ENCODE data around the gene AMN. TPM values are rescaled to one million over a fixed set of nuclear protein-coding genes. Genes with fewer than 3 reads are reported as not detected.

Gene AMN
- total RNA-seq, 1 donor from 2014 or later, result 0.30 TPM

GRCh38 chr14:102933618-102934231, 11.3 kb downstream of the AMN start:
- no peak for DNase-seq (ENCODE audit: low spot score)
- Mint-ChIP-seq H3K27ac (ENCODE audit: unreplicated experiment) (no peak overlapping the region), H3K27me3 (ENCODE audit: low read depth) (no peaks in the 10 kb centered on the region), H3K4me3 (ENCODE audit: unreplicated experiment) (no peak overlapping the region), H3K4me1 (ENCODE audit: low read depth) (peaks cover 6% of the 10 kb centered on the region), H3K36me3 (ENCODE audit: low read depth) (peaks cover 26% of the 10 kb centered on the region), H3K9me3 (ENCODE audit: low read depth) (no peaks in the 10 kb centered on the region)
- no peak for TF ChIP-seq CTCF (IDR thresholded peaks at IDR 0.05)

- no peaks in the 10 kb centered on the region for H3K9me3 Mint-ChIP-seq (ENCODE audit: low read depth)
- no peak for DNase-seq (ENCODE audit: low spot score)
- peaks cover 6% of the 10 kb centered on the region for H3K4me1 Mint-ChIP-seq (ENCODE audit: low read depth)
- peaks cover 35% of the 10 kb centered on the region for H3K36me3 Mint-ChIP-seq (ENCODE audit: low read depth)
- H3K27ac Mint-ChIP-seq (ENCODE audit: unreplicated experiment), result no peak overlapping the region
- no peak for TF ChIP-seq CTCF (IDR thresholded peaks at IDR 0.05)
- no peak overlapping the region for H3K4me3 Mint-ChIP-seq (ENCODE audit: unreplicated experiment)
- H3K27me3 Mint-ChIP-seq (ENCODE audit: low read depth), result no peaks in the 10 kb centered on the region
These were observed 13.3 kb downstream of the AMN start for GRCh38 chr14:102935756-102936155.

GRCh38 chr14:102937331-102938175, 15.1 kb downstream of the AMN start:
- no peak for DNase-seq (ENCODE audit: low spot score)
- no peak overlapping the region for H3K4me3 Mint-ChIP-seq (ENCODE audit: unreplicated experiment)
- no peaks in the 10 kb centered on the region for H3K4me1 Mint-ChIP-seq (ENCODE audit: low read depth)
- no peaks in the 10 kb centered on the region for H3K27me3 Mint-ChIP-seq (ENCODE audit: low read depth)
- H3K36me3 Mint-ChIP-seq (ENCODE audit: low read depth), result peaks cover 40% of the 10 kb centered on the region
- H3K27ac Mint-ChIP-seq (ENCODE audit: unreplicated experiment), result no peak overlapping the region
- no peaks in the 10 kb centered on the region for H3K9me3 Mint-ChIP-seq (ENCODE audit: low read depth)
- TF ChIP-seq CTCF (IDR thresholded peaks at IDR 0.05), result no peak

- peaks cover 40% of the 10 kb centered on the region for H3K36me3 Mint-ChIP-seq (ENCODE audit: low read depth)
- H3K4me1 Mint-ChIP-seq (ENCODE audit: low read depth), result no peaks in the 10 kb centered on the region
- TF ChIP-seq CTCF (IDR thresholded peaks at IDR 0.05), result no peak
- H3K27ac Mint-ChIP-seq (ENCODE audit: unreplicated experiment), result no peak overlapping the region
- no peaks in the 10 kb centered on the region for H3K27me3 Mint-ChIP-seq (ENCODE audit: low read depth)
- H3K9me3 Mint-ChIP-seq (ENCODE audit: low read depth), result no peaks in the 10 kb centered on the region
- H3K4me3 Mint-ChIP-seq (ENCODE audit: unreplicated experiment), result no peak overlapping the region
- no peak for DNase-seq (ENCODE audit: low spot score)
These were observed 15.7 kb downstream of the AMN start for GRCh38 chr14:102938191-102938590.

- no peak for TF ChIP-seq CTCF (IDR thresholded peaks at IDR 0.05)
- DNase-seq (ENCODE audit: low spot score), result no peak
- H3K27me3 Mint-ChIP-seq (ENCODE audit: low read depth), result no peaks in the 10 kb centered on the region
- no peak overlapping the region for H3K27ac Mint-ChIP-seq (ENCODE audit: unreplicated experiment)
- H3K36me3 Mint-ChIP-seq (ENCODE audit: low read depth), result peaks cover 41% of the 10 kb centered on the region
- H3K4me1 Mint-ChIP-seq (ENCODE audit: low read depth), result no peaks in the 10 kb centered on the region
- H3K9me3 Mint-ChIP-seq (ENCODE audit: low read depth), result no peaks in the 10 kb centered on the region
- no peak overlapping the region for H3K4me3 Mint-ChIP-seq (ENCODE audit: unreplicated experiment)
These were observed 16.9 kb downstream of the AMN start for GRCh38 chr14:102939329-102939728.
